Suprapubic skin (tissue), 4 donors: ENCODE measurements around the gene TGOLN2. TPM values are rescaled to one million over a fixed set of nuclear protein-coding genes. Genes with fewer than 3 reads are reported as not detected.
"Not testable (repeated sequence)": the region's sequence is repeated elsewhere in the genome, so short reads cannot be mapped to it uniquely, and the experiment has no call there.

ENCODE experiments used
- DNase-seq, 2 donors: peaks; one replicate each; pipeline ENCODE4 v3.0.0-alpha.2; 2019; ENCODE audit warnings: low spot score in 2 of 2
- H3K27ac ChIP-seq: fragments of 200-600 bp; sonication (generic); one replicate; pipeline ENCODE4 v1.5.1; 2019
- H3K27me3 ChIP-seq: fragments of 200-600 bp; sonication (generic); one replicate; pipeline ENCODE4 v1.5.1; 2019
- H3K36me3 ChIP-seq: fragments of 200-600 bp; sonication (generic); one replicate; pipeline ENCODE4 v1.5.1; 2019
- H3K4me1 ChIP-seq: fragments of 200-600 bp; sonication (generic); one replicate; pipeline ENCODE4 v1.5.1; 2019
- H3K4me3 ChIP-seq: fragments of 200-600 bp; sonication (generic); one replicate; pipeline ENCODE4 v1.5.1; 2019; ENCODE audit warnings: mild to moderate bottlenecking
- H3K9me3 ChIP-seq: fragments of 200-600 bp; sonication (generic); one replicate; pipeline ENCODE4 v1.5.1; 2019
- EP300 ChIP-seq: sonication (generic); formaldehyde crosslinking; IDR thresholded peaks from one replicate; pipeline ENCODE4 v1.6.1; 2017; ENCODE audit warnings: antibody characterized with exemption
- POLR2A ChIP-seq, 2 donors: fragments of 450-650 bp; IDR thresholded peaks; one replicate each; pipeline ENCODE4 v1.6.1; 2017; ENCODE audit warnings: antibody characterized with exemption in 2 of 2, mild to moderate bottlenecking in 2 of 2, moderate library complexity in 2 of 2
- POLR2AphosphoS5 ChIP-seq, 3 donors: sonication (generic); formaldehyde crosslinking; IDR thresholded peaks; one replicate each; pipeline ENCODE4 v1.6.1; 2017; ENCODE audit warnings: antibody characterized with exemption in 3 of 3
- WGBS: methylation state at CpG from one replicate; pipeline ENCODE4 v1.1.5; 2018; 5-methylcytosine and 5-hydroxymethylcytosine counted together
- total RNA-seq, 4 donors: library from RNA; depleted of rRNA; stranded (reverse); fragments of >200 nt; gene quantifications; one replicate each; pipeline ENCODE4 v1.1.0, GENCODE V29; 2016
- TF ChIP-seq, protein P1 (sequence below), 2 donors: fragments of 200-600 bp in 1 of 2; fragments of 450-650 bp in 1 of 2; sonication (generic) in 1 of 2; IDR thresholded peaks; one replicate each; pipeline ENCODE4 v1.5.1; 2016 to 2019; ENCODE audit warnings: antibody characterized with exemption in 2 of 2, mild to moderate bottlenecking in 1 of 2, moderate library complexity in 1 of 2

Gene TGOLN2
- total RNA-seq, 4 donors from 2014 or later: 62.5 to 118 (median 72.0) TPM

DNA sequence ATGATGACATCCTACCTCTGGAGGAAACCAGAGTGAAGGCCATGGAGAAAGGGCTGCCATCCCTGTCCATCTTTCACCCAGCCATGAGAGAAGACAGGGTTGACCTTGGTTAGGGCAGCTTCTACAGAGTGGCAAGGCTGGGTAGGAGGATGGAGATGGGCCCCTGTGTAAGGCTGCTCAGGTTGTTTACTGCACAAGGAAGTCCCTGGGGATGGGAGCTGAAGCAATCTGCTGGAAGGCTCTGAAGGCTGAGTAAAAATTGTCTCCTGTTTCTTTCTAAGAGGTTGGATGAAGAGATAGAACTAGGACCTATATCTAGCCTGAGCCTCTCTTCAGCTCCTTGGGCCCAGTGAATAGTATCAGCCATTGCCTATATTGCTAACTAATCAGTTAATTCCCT, 41.1 kb upstream of the TGOLN2 start:
- Histone ChIP-seq H3K27me3 (no peaks in the 10 kb centered on the region), H3K36me3 (peaks cover 24% of the 10 kb centered on the region), H3K4me3 (no peak overlapping the region), H3K27ac (no peak overlapping the region), H3K9me3 (no peaks in the 10 kb centered on the region), H3K4me1 (no peaks in the 10 kb centered on the region)
- TF ChIP-seq, protein P1, sequence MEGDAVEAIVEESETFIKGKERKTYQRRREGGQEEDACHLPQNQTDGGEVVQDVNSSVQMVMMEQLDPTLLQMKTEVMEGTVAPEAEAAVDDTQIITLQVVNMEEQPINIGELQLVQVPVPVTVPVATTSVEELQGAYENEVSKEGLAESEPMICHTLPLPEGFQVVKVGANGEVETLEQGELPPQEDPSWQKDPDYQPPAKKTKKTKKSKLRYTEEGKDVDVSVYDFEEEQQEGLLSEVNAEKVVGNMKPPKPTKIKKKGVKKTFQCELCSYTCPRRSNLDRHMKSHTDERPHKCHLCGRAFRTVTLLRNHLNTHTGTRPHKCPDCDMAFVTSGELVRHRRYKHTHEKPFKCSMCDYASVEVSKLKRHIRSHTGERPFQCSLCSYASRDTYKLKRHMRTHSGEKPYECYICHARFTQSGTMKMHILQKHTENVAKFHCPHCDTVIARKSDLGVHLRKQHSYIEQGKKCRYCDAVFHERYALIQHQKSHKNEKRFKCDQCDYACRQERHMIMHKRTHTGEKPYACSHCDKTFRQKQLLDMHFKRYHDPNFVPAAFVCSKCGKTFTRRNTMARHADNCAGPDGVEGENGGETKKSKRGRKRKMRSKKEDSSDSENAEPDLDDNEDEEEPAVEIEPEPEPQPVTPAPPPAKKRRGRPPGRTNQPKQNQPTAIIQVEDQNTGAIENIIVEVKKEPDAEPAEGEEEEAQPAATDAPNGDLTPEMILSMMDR (IDR thresholded peaks at IDR 0.05): no peak
- no peak for TF ChIP-seq EP300
- TF ChIP-seq POLR2AphosphoS5 (IDR thresholded peaks at IDR 0.05): no peak
- TF ChIP-seq POLR2A (IDR thresholded peaks at IDR 0.05): no peak
- DNase-seq: no peak

DNA sequence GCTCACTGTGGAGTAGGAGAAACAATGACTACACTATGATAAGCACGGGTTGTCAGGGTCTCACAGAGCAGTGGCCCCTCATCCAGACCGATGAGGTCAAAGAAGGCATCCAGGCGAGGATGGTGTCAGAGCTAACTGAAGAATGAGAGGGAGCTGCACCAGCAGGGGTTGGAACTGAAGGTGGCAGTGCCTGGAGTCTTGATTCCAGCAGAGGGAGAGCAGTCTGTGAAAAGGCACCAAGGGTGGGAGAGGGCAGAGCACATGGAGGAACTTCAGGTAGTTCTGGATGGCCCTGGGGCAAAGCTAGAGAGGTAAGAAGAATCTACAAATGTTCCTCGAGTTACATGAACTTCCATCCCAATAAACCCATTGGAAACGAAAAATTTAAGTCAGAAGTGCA, 39.4 kb upstream of the TGOLN2 start:
- H3K4me1 ChIP-seq: no peaks in the 10 kb centered on the region
- H3K36me3 ChIP-seq: peaks cover 39% of the 10 kb centered on the region
- H3K9me3 ChIP-seq: no peaks in the 10 kb centered on the region
- no peak for DNase-seq
- no peaks in the 10 kb centered on the region for H3K27me3 ChIP-seq
- H3K4me3 ChIP-seq: no peak overlapping the region
- H3K27ac ChIP-seq: no peak overlapping the region
- TF ChIP-seq POLR2AphosphoS5 (IDR thresholded peaks at IDR 0.05) (no peak), EP300 (no peak), POLR2A (IDR thresholded peaks at IDR 0.05) (no peak)
- TF ChIP-seq, protein P1 (IDR thresholded peaks at IDR 0.05): no peak
- WGBS: 74% methylated on average over 5 of the region's 5 CpGs

DNA sequence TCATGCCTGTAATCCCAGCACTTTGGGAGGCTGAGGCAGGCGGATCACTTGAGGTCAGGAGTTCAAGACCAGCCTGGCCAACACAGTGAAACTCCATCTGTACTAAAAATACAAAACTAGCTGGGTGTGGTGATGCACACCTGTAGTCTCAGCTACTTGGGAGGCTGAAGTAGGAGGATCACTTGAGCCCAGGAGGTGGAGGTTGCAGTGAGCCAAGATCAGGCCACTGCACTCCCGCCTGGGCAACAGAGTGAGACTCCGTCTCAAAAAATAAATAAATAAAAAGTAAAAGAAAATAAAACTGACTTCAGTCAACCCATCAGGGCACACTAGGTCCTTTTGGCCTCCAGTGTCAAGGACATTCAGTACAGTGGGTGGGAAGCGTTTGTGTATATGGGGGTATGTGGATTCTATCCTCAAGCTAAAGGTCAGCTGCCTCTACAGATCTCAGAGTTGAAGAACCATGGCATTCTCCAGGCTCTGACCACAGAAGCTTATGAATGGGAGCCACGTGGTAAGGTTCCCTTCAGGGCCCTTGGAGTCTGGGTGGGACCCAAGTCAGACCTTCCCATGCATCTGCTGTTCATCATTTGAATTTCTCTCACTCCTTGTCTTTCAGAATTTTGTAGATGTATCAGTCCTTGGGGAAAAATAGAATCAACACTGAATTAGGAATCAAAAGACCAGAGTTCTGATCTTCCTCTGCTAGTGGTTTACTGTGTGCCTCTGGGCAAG, 35.0 kb upstream of the TGOLN2 start:
- WGBS: 97% methylated on average over 5 of the region's 5 CpGs
- H3K4me1 ChIP-seq, H3K27ac ChIP-seq, H3K4me3 ChIP-seq, H3K9me3 ChIP-seq, DNase-seq, H3K27me3 ChIP-seq: not testable (repeated sequence)
- H3K36me3 ChIP-seq: peaks cover 41% of the 10 kb centered on the region

DNA sequence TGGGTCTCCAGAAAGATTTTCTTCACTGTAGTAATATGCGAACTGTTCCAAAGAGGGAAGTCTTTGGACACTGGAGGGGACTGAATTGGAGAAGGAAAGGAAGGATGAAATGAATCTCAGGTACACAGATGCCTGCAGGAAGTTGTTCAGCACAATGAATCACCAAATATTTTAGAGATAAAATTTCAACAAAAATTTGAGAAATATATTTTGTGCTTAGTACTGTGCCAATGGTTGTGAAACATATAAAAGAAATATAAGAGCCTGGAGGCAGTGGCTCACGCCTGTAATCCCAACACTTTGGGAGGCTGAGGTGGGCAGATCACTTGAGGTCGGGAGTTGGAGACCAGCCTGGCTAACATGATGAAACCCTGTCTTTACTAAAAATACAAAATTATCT, 29.9 kb upstream of the TGOLN2 start:
- peaks cover 30% of the 10 kb centered on the region for H3K36me3 ChIP-seq
- no peak overlapping the region for H3K27ac ChIP-seq
- H3K27me3 ChIP-seq: no peaks in the 10 kb centered on the region
- TF ChIP-seq POLR2A (IDR thresholded peaks at IDR 0.05) (no peak), POLR2AphosphoS5 (IDR thresholded peaks at IDR 0.05) (no peak), EP300 (no peak)
- TF ChIP-seq, protein P1 (IDR thresholded peaks at IDR 0.05): no peak
- 83% methylated on average over 3 of the region's 3 CpGs for WGBS
- DNase-seq: no peak
- H3K9me3 ChIP-seq: no peaks in the 10 kb centered on the region
- H3K4me3 ChIP-seq: no peak overlapping the region
- peaks cover 35% of the 10 kb centered on the region for H3K4me1 ChIP-seq

DNA sequence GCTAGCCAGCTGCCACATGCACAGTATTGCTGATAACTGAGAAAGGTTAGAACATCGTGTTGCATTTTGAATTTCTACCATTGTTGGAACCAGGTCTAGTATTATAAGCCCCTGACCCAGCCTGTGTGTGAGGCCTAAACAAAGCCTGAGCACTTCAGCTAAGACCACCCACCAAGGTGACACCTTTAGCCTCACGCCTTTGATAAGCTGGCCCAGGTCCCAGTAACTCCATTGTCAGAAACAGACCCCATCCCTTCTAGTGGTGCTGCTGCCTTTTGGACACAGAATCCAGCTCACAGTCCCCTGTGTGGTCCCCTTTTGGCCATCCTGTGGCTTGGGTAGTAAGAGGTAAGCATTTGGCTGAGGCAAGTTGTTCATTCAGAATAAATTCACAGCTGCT, 28.4 kb upstream of the TGOLN2 start:
- TF ChIP-seq, protein P1 (IDR thresholded peaks at IDR 0.05): no peak
- TF ChIP-seq POLR2A (IDR thresholded peaks at IDR 0.05) (no peak), EP300 (no peak), POLR2AphosphoS5 (IDR thresholded peaks at IDR 0.05) (no peak)
- DNase-seq: no peak
- H3K4me3 ChIP-seq: no peak overlapping the region
- H3K36me3 ChIP-seq: peaks cover 28% of the 10 kb centered on the region
- peaks cover 45% of the 10 kb centered on the region for H3K4me1 ChIP-seq
- H3K9me3 ChIP-seq: no peaks in the 10 kb centered on the region
- no peaks in the 10 kb centered on the region for H3K27me3 ChIP-seq
- H3K27ac ChIP-seq: no peak overlapping the region
- 87% methylated on average over 2 of the region's 2 CpGs for WGBS

DNA sequence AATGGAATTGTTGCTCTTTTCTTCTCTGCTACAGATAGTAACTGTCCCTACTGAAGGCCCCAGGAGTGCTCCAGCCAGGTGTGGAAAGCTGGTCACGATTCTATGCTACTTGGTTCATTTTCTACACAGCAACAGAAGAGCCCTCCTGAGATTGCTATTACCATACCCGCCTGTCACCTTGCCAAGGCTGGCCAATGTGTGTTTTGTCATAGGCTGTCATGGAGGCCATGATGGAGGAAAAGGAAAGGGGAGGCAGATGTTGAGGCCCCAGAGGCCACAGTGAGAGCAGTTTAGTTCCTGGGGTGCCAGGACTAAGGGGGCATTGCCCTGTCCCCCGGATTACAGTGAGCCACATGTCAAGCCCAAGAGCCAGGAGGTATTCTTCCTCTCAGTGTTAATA, 27.7 kb upstream of the TGOLN2 start:
- TF ChIP-seq POLR2AphosphoS5 (IDR thresholded peaks at IDR 0.05) (no peak), POLR2A (IDR thresholded peaks at IDR 0.05) (no peak), EP300 (no peak)
- TF ChIP-seq, protein P1 (IDR thresholded peaks at IDR 0.05): no peak
- Histone ChIP-seq H3K27ac (no peak overlapping the region), H3K4me3 (peak overlapping the region; percentile 60), H3K4me1 (peaks cover 45% of the 10 kb centered on the region), H3K9me3 (no peaks in the 10 kb centered on the region), H3K36me3 (peaks cover 35% of the 10 kb centered on the region), H3K27me3 (no peaks in the 10 kb centered on the region)
- no peak for DNase-seq
- WGBS: 80% methylated on average over 3 of the region's 3 CpGs
